ENCODE data around the gene POU6F1. TPM values are rescaled to one million over a fixed set of nuclear protein-coding genes. Genes with fewer than 3 reads are reported as not detected.
A peak's percentile ranks its signal among the peaks of the same experiment; 100 is the strongest.

POU6F1 gene
- total and polyA plus RNA-seq, 9 of the 15 experiments (the other 6 are each of a cell fraction or from before 2014, with no cell fraction given), result 0.14 to 3.3 (median 1.1) TPM

DNA sequence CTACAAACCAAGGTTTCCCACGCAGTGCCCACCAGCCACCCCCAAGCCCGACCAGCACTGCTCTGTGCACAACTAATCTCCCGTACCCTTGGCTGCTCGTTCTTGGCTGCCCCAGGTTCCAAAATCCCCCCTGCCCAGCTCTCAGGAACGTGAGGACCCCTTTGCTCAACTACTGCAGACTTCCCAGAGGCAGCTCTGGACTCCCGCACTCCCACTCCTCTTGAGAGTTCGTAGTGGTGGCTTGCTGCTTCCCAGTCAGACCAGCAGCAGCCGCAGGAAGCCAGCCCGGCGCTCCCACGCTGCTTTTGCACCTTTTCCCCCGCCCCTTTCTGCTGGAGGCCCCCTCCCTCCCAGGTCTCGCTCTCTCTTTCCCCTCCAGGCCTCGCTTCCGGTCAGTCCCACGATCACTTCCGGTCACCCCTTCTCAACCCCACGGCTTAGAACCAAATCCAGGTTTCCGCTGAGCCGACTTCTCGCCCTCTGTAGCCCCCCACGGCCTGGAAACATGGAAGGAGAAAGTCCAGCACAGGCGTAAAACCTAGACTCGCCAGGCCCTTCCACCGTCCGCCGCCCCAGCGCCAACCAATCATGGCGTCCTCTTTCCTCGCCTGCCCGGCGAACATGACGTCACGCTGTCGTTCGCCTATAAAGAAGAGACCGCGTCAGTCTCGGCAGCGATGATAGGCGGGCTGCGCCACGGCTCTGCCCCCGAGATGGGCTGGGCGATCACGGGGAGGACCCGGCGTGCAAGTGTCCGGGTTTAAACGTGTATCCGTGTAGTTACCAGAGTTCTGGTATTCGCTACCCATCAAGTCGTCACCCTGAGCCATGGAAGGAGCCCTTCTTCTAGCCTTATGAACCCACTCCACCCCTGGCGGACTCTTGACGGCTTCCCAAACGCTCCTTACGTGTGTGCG lies 45.1 kb downstream of the POU6F1 start, which contains the start of gene TFCP2 (continued):
- TF ChIP-seq, protein P1, sequence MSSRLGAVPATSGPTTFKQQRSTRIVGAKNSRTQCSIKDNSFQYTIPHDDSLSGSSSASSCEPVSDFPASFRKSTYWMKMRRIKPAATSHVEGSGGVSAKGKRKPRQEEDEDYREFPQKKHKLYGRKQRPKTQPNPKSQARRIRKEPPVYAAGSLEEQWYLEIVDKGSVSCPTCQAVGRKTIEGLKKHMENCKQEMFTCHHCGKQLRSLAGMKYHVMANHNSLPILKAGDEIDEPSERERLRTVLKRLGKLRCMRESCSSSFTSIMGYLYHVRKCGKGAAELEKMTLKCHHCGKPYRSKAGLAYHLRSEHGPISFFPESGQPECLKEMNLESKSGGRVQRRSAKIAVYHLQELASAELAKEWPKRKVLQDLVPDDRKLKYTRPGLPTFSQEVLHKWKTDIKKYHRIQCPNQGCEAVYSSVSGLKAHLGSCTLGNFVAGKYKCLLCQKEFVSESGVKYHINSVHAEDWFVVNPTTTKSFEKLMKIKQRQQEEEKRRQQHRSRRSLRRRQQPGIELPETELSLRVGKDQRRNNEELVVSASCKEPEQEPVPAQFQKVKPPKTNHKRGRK (tag; IDR thresholded peaks at IDR 0.05), result no peak
- TF ChIP-seq, protein P2, sequence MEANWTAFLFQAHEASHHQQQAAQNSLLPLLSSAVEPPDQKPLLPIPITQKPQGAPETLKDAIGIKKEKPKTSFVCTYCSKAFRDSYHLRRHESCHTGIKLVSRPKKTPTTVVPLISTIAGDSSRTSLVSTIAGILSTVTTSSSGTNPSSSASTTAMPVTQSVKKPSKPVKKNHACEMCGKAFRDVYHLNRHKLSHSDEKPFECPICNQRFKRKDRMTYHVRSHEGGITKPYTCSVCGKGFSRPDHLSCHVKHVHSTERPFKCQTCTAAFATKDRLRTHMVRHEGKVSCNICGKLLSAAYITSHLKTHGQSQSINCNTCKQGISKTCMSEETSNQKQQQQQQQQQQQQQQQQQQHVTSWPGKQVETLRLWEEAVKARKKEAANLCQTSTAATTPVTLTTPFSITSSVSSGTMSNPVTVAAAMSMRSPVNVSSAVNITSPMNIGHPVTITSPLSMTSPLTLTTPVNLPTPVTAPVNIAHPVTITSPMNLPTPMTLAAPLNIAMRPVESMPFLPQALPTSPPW (CRISPR knock-in tag; IDR thresholded peaks at IDR 0.05), result peak; percentile 96
- TF ChIP-seq, protein P3, sequence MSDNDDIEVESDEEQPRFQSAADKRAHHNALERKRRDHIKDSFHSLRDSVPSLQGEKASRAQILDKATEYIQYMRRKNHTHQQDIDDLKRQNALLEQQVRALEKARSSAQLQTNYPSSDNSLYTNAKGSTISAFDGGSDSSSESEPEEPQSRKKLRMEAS (CRISPR knock-in tag; IDR thresholded peaks at IDR 0.05), result peak; percentile 66; the same call in 1 of the 2 replicates
- TF ChIP-seq, protein P4, sequence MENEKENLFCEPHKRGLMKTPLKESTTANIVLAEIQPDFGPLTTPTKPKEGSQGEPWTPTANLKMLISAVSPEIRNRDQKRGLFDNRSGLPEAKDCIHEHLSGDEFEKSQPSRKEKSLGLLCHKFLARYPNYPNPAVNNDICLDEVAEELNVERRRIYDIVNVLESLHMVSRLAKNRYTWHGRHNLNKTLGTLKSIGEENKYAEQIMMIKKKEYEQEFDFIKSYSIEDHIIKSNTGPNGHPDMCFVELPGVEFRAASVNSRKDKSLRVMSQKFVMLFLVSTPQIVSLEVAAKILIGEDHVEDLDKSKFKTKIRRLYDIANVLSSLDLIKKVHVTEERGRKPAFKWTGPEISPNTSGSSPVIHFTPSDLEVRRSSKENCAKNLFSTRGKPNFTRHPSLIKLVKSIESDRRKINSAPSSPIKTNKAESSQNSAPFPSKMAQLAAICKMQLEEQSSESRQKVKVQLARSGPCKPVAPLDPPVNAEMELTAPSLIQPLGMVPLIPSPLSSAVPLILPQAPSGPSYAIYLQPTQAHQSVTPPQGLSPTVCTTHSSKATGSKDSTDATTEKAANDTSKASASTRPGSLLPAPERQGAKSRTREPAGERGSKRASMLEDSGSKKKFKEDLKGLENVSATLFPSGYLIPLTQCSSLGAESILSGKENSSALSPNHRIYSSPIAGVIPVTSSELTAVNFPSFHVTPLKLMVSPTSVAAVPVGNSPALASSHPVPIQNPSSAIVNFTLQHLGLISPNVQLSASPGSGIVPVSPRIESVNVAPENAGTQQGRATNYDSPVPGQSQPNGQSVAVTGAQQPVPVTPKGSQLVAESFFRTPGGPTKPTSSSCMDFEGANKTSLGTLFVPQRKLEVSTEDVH (IDR thresholded peaks at IDR 0.05; ENCODE audit: low read depth, partially characterized antibody), result peak; percentile 94
- TF ChIP-seq HDAC8 (tag; IDR thresholded peaks at IDR 0.05) (no peak; the same call in 1 of the 2 replicates), HDAC1 (IDR thresholded peaks at IDR 0.05) (peak in 1 of 2 experiments; percentile 69; a peak in 2 of 4 replicates), SAFB (IDR thresholded peaks at IDR 0.05; ENCODE audit: borderline replicate concordance, low read depth, low read length) (no peak), JUN (IDR thresholded peaks at IDR 0.05; ENCODE audit: borderline replicate concordance, low read depth, low read length) (peak; percentile 56; the same call in 1 of the 2 replicates), JUN (CRISPR knock-in tag; IDR thresholded peaks at IDR 0.05; ENCODE audit: borderline replicate concordance) (0 out of 2 replicates have a peak, but pooled peaks have one; percentile 11), DPF2 (IDR thresholded peaks at IDR 0.05) (no peak), NFIC (IDR thresholded peaks at IDR 0.05) (peak; percentile 47), FUS (optimal IDR thresholded peaks at IDR 0.05; ENCODE audit: low read depth, low read length) (no peak), EHMT2 (IDR thresholded peaks at IDR 0.05) (peak; percentile 91), HNRNPLL (IDR thresholded peaks at IDR 0.05; ENCODE audit: low read depth, low read length, poor library complexity, severe bottlenecking) (peak; percentile 58)
- TF ChIP-seq, protein P5, sequence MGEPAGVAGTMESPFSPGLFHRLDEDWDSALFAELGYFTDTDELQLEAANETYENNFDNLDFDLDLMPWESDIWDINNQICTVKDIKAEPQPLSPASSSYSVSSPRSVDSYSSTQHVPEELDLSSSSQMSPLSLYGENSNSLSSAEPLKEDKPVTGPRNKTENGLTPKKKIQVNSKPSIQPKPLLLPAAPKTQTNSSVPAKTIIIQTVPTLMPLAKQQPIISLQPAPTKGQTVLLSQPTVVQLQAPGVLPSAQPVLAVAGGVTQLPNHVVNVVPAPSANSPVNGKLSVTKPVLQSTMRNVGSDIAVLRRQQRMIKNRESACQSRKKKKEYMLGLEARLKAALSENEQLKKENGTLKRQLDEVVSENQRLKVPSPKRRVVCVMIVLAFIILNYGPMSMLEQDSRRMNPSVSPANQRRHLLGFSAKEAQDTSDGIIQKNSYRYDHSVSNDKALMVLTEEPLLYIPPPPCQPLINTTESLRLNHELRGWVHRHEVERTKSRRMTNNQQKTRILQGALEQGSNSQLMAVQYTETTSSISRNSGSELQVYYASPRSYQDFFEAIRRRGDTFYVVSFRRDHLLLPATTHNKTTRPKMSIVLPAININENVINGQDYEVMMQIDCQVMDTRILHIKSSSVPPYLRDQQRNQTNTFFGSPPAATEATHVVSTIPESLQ (CRISPR knock-in tag; IDR thresholded peaks at IDR 0.05), result peak; percentile 85
- TF ChIP-seq, protein P6, sequence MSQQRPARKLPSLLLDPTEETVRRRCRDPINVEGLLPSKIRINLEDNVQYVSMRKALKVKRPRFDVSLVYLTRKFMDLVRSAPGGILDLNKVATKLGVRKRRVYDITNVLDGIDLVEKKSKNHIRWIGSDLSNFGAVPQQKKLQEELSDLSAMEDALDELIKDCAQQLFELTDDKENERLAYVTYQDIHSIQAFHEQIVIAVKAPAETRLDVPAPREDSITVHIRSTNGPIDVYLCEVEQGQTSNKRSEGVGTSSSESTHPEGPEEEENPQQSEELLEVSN (IDR thresholded peaks at IDR 0.05; ENCODE audit: borderline replicate concordance in 1 of 2, extremely low read depth in 1 of 2, insufficient read depth in 1 of 2, insufficient read length in 1 of 2, low read depth in 1 of 2, low read length in 1 of 2, poor library complexity in 1 of 2, severe bottlenecking in 1 of 2), result peak; percentile 51 to 74

All from K562 (cell line).